Prostate gland (tissue), 2 donors: ENCODE measurements around the gene GUK1. TPM values are rescaled to one million over a fixed set of nuclear protein-coding genes. Genes with fewer than 3 reads are reported as not detected.
A peak's percentile ranks its signal among the peaks of the same experiment; 100 is the strongest.
"Not testable (repeated sequence)": the region's sequence is repeated elsewhere in the genome, so short reads cannot be mapped to it uniquely, and the experiment has no call there.

Experiments used
- DNase-seq: peaks from one replicate; pipeline ENCODE4 v3.0.0-alpha.2; 2019; ENCODE audit warnings: low spot score
- H3K27ac ChIP-seq, 2 donors: fragments of 200-600 bp; sonication (generic); 2 replicates each; pipeline ENCODE4 v1.5.1; 2017 to 2019
- H3K27me3 ChIP-seq: fragments of 200-600 bp; sonication (generic); replicated peaks from 2 replicates; pipeline ENCODE4 v1.5.1; 2019; ENCODE audit not compliant: insufficient read depth
- H3K36me3 ChIP-seq, 2 donors: fragments of 200-600 bp; sonication (generic); 1 replicate in 1 of 2; 2 replicates in 1 of 2; pipeline versions ENCODE4 v1.5.1 to v1.8.1; 2017 to 2019
- H3K4me1 ChIP-seq: fragments of 200-600 bp; sonication (generic); replicated peaks from 2 replicates; pipeline ENCODE4 v1.5.1; 2019
- H3K4me3 ChIP-seq, 2 donors: fragments of 200-600 bp; sonication (generic); 2 replicates each; pipeline ENCODE4 v1.5.1; 2017 to 2019
- H3K9me3 ChIP-seq: fragments of 200-600 bp; sonication (generic); 2 replicates; pipeline ENCODE4 v1.5.1; 2017
- CTCF ChIP-seq, 4 experiments: fragments of 200-600 bp in 2 of 4; fragments of 450-650 bp in 2 of 4; sonication (generic) in 2 of 4; IDR thresholded peaks; 1 replicate in 3 of 4; 2 replicates in 1 of 4; pipeline ENCODE4 v1.5.1; 2016 to 2019; ENCODE audit warnings: antibody characterized with exemption in 4 of 4, mild to moderate bottlenecking in 2 of 4, moderate library complexity in 2 of 4
- POLR2A ChIP-seq: fragments of 450-650 bp; IDR thresholded peaks from one replicate; pipeline ENCODE4 v1.6.1; 2016; ENCODE audit warnings: antibody characterized with exemption, mild to moderate bottlenecking
- POLR2AphosphoS5 ChIP-seq: sonication (generic); formaldehyde crosslinking; IDR thresholded peaks from one replicate; pipeline ENCODE4 v1.6.1; 2017; ENCODE audit warnings: antibody characterized with exemption
- WGBS: methylation state at CpG from one replicate; pipeline ENCODE4 v1.1.5; 2018; 5-methylcytosine and 5-hydroxymethylcytosine counted together
- intact Hi-C: fragments of 100-400 bp; cut with DNase I; formaldehyde crosslinking; loops from one replicate; pipeline ENCODE4 v1.14.2; 2022
- total RNA-seq, 2 donors: library from RNA; depleted of rRNA; stranded (reverse); fragments of >200 nt; gene quantifications; one replicate each; pipeline ENCODE4 v1.1.0, GENCODE V29; 2016

The GUK1 gene
- total RNA-seq, 2 donors from 2014 or later, result 250 to 458 TPM

- Histone ChIP-seq H3K36me3 (no peaks in the 10 kb centered on the region), H3K27me3 (no peaks in the 10 kb centered on the region), H3K27ac (peak overlapping the region; percentile 92 to 93), H3K4me3 (peak overlapping the region; percentile 83 to 96), H3K4me1 (peaks cover 3% of the 10 kb centered on the region), H3K9me3 (no peaks in the 10 kb centered on the region)
- WGBS, result 75% methylated on average over 11 of the region's 11 CpGs
- TF ChIP-seq POLR2AphosphoS5 (no peak), POLR2A (no peak), CTCF (IDR thresholded peaks at IDR 0.05) (no peak)
- intact Hi-C loops, result loop anchor here (2.0 to 5.0 kb wide), 2 partner anchors 25 to 39 kb away; partner anchors contain the start of genes ARF1 and GJC2
- DNase-seq, result no peak
These were observed 31.9 kb upstream of the GUK1 start for GRCh38 chr1:228108055-228108690.

GRCh38 chr1:228108742-228109072, 31.4 kb upstream of the GUK1 start:
- no peaks in the 10 kb centered on the region for H3K9me3 ChIP-seq
- peaks cover 3% of the 10 kb centered on the region for H3K4me1 ChIP-seq
- H3K27ac ChIP-seq, result peak overlapping the region; percentile 92 to 93
- no peak for DNase-seq
- H3K4me3 ChIP-seq, result peak overlapping the region; percentile 83 to 96
- intact Hi-C loops, result loop anchor here (2.0 to 5.0 kb wide), 2 partner anchors 26 to 39 kb away; partner anchors contain the start of genes ARF1 and GJC2
- 1% methylated on average over 8 of the region's 8 CpGs for WGBS
- TF ChIP-seq POLR2AphosphoS5, result no peak
- H3K36me3 ChIP-seq, result no peaks in the 10 kb centered on the region
- no peaks in the 10 kb centered on the region for H3K27me3 ChIP-seq

- no peaks in the 10 kb centered on the region for H3K9me3 ChIP-seq
- peaks cover 3% of the 10 kb centered on the region for H3K4me1 ChIP-seq
- intact Hi-C loops, result loop anchor here (2.0 to 5.0 kb wide), 2 partner anchors 27 to 38 kb away; partner anchors contain the start of genes ARF1 and GJC2
- peak within 1 kb of the TSS; percentile 83 to 96 for H3K4me3 ChIP-seq
- DNase-seq, result peak; percentile 98
- H3K36me3 ChIP-seq, result no peaks in the 10 kb centered on the region
- peak within 1 kb of the TSS; percentile 92 to 93 for H3K27ac ChIP-seq
- TF ChIP-seq POLR2AphosphoS5 (peak; percentile 100), POLR2A (peak; percentile 95), CTCF (IDR thresholded peaks at IDR 0.05) (peak in 3 of 4 experiments; percentile 16 to 42 (median 39))
- whole genome bisulfite sequencing, result under 1% methylated on average over 63 of the region's 66 CpGs
- H3K27me3 ChIP-seq, result no peaks in the 10 kb centered on the region
These were observed 30.8 kb upstream of the GUK1 start, which contains the start of gene MRPL55 for GRCh38 chr1:228109073-228109961. MRPL55 (minus strand) TSS chr1:228109299; CDS start chr1:228108260, 1,039 bp downstream.

- Histone ChIP-seq H3K36me3 (no peaks in the 10 kb centered on the region), H3K4me1 (peaks cover 3% of the 10 kb centered on the region), H3K27me3 (no peaks in the 10 kb centered on the region), H3K4me3 (peak overlapping the region; percentile 83 to 96), H3K9me3 (no peaks in the 10 kb centered on the region), H3K27ac (peak overlapping the region; percentile 92 to 93)
- intact Hi-C loops, result loop anchor here (2.0 to 5.0 kb wide), 2 partner anchors 27 to 37 kb away; partner anchors contain the start of genes ARF1 and GJC2
- no peak for DNase-seq
- 12% methylated on average over 15 of the region's 15 CpGs for WGBS
- TF ChIP-seq CTCF (IDR thresholded peaks at IDR 0.05), result no peak
- no peak for TF ChIP-seq POLR2A
- TF ChIP-seq POLR2AphosphoS5, result no peak
These were observed 30.1 kb upstream of the GUK1 start for GRCh38 chr1:228109962-228110488.

- Histone ChIP-seq H3K4me3 (no peak overlapping the region), H3K36me3 (no peaks in the 10 kb centered on the region), H3K4me1 (peaks cover 3% of the 10 kb centered on the region), H3K27ac (peak overlapping the region in 1 of 2 donors; percentile 93), H3K9me3 (no peaks in the 10 kb centered on the region), H3K27me3 (no peaks in the 10 kb centered on the region)
- DNase-seq, result no peak
- intact Hi-C loops, result no loop called here
- TF ChIP-seq POLR2AphosphoS5 (no peak), POLR2A (no peak), CTCF (IDR thresholded peaks at IDR 0.05) (no peak)
- WGBS, result 94% methylated on average over 7 of the region's 7 CpGs
These were observed 29.5 kb upstream of the GUK1 start for GRCh38 chr1:228110556-228110955.

GRCh38 chr1:228111315-228111714, 28.8 kb upstream of the GUK1 start:
- H3K4me3 ChIP-seq, DNase-seq, intact Hi-C loops, H3K27ac ChIP-seq, H3K9me3 ChIP-seq, H3K4me1 ChIP-seq, H3K36me3 ChIP-seq, H3K27me3 ChIP-seq: not testable (repeated sequence)
- WGBS, result 91% methylated on average over 6 of the region's 6 CpGs
